ENCODE measurements around the gene ALDH1A3.

ALDH1A3 gene

DNA sequence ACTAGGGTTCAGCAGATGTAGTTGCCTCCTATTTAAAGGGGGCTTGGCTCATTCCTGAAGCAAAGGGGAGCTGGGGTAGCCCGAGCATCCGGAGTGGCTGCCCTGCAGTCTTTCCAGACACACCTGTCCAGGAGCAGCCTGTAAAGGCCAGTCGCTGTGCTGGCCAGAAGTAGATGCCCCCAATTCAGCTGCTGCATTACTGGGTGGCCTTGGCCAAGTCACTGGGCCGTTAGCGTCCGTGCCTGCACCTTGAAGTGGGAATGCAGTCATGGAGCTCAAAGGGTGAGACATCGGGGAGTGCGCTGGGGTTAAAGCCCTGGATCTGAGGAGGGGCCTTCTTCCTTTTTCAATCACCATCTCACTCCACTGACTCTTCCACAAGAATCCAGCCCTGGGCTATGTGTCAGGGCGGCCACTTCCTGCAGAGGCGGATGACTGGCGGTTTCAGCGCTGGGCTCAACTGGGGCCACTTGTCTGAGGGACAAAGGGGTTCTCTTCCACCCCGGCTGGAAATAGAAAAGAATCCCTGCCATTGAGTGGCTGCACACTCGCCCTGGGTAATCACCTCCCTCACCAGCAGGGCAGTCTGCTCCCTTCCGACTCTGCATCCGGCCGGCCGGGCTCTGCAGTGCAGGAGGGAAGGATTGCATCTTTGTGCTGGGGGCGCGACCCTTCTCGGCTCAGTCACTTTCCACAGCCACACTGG is 11.8 kb downstream of the ALDH1A3 start:
- Histone ChIP-seq H3K4me3 (ENCODE audit: low read length) (no peak overlapping the region), H3K36me3 (ENCODE audit: control insufficient read depth, insufficient read depth, low read length) (no peaks in the 10 kb centered on the region), H3K9ac (ENCODE audit: low read length) (no peak overlapping the region), H3K9me3 (ENCODE audit: control insufficient read depth, low read length) (no peaks in the 10 kb centered on the region), H3K27me3 (ENCODE audit: control insufficient read depth, insufficient read depth, low read length) (peaks cover 11% of the 10 kb centered on the region), H3K4me1 (ENCODE audit: control insufficient read depth, insufficient read depth, low read length) (no peaks in the 10 kb centered on the region)

DNA sequence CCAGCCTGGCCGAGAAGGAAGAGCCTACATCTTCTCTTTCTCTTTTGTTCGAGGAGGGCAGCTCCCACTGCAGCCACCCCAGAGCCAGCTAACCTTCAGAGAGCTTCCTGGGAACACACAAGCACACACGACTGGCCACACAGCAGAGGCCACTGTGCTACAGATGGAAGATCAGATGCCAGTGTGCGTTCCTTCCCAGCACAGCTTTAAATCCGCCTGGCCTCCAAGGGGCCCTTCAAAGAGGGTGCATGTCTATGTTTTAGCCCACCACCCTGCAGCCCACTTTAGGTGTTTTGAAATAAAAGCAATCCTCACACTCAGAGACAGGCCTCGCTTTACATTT is 12.4 kb downstream of the ALDH1A3 start:
- Histone ChIP-seq H3K9me3 (ENCODE audit: control insufficient read depth, low read length) (no peaks in the 10 kb centered on the region), H3K27me3 (ENCODE audit: control insufficient read depth, insufficient read depth, low read length) (peaks cover 11% of the 10 kb centered on the region)

DNA sequence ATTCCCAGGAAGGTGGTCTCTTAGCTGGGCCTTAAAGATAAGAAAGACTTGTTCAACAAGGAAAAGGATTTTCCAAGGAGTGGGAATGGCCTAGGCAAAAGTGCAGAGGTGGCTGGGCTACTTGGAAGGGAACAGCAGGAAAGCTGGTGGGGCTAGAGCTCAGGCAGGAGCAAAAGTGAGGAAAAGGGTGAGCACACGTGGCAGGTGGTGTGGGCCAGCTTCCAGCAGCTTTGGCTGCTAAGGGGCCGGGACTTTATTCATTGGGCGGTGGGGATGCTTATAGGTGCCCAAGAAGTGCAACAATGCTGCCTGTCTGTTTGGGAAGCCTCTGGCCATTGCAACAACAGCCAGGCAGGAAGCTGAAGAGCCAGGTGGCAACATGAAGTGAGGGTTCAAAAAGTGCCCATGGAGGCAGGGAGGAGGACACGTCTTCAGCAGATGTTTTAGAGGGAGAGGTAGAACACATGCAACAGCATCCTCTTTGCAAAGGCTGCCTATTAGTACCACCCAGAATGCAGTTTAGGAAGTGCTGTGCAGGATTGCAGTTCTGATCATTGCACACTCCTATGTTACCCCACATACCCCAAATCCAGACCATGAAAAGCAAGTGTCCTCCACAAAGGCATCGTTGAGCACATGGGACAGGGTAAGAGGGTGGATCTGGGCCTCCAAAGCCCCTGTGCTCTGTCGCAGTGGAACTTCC is 13.8 kb downstream of the ALDH1A3 start:
- no peaks in the 10 kb centered on the region for H3K4me1 ChIP-seq (ENCODE audit: control insufficient read depth, insufficient read depth, low read length)
- peaks cover 11% of the 10 kb centered on the region for H3K27me3 ChIP-seq (ENCODE audit: control insufficient read depth, insufficient read depth, low read length)
- H3K9me3 ChIP-seq (ENCODE audit: control insufficient read depth, low read length) = no peaks in the 10 kb centered on the region
- no peak overlapping the region for H3K9ac ChIP-seq (ENCODE audit: low read length)
- no peak overlapping the region for H3K4me3 ChIP-seq (ENCODE audit: low read length)
- H3K36me3 ChIP-seq (ENCODE audit: control insufficient read depth, insufficient read depth, low read length) = no peaks in the 10 kb centered on the region

More for the DNA sequence above, 12.4 kb downstream of the ALDH1A3 start:
- no peaks in the 10 kb centered on the region for H3K4me1 ChIP-seq (ENCODE audit: control insufficient read depth, insufficient read depth, low read length)
- no peak overlapping the region for H3K9ac ChIP-seq (ENCODE audit: low read length)
- H3K36me3 ChIP-seq (ENCODE audit: control insufficient read depth, insufficient read depth, low read length) = no peaks in the 10 kb centered on the region
- no peak overlapping the region for H3K4me3 ChIP-seq (ENCODE audit: low read length)

DNA sequence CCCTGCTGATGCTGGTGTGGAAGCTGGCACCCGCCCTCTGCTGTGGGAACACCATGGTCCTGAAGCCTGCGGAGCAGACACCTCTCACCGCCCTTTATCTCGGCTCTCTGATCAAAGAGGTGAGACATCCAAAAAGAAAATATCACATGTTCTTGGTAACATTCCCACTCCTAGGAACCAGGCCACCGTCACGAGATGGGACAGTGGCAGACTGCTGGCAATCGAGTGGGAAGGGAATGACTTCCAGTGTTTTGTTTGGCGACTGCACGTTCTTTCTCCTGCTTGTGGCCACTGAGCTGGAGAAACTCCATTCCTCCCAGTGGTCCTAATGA is 14.3 kb downstream of the ALDH1A3 start:
- H3K27me3 ChIP-seq (ENCODE audit: control insufficient read depth, insufficient read depth, low read length) = peaks cover 11% of the 10 kb centered on the region
- no peaks in the 10 kb centered on the region for H3K36me3 ChIP-seq (ENCODE audit: control insufficient read depth, insufficient read depth, low read length)
- no peak overlapping the region for H3K9ac ChIP-seq (ENCODE audit: low read length)
- H3K4me1 ChIP-seq (ENCODE audit: control insufficient read depth, insufficient read depth, low read length) = no peaks in the 10 kb centered on the region
- H3K4me3 ChIP-seq (ENCODE audit: low read length) = no peak overlapping the region
- H3K9me3 ChIP-seq (ENCODE audit: control insufficient read depth, low read length) = no peaks in the 10 kb centered on the region

DNA sequence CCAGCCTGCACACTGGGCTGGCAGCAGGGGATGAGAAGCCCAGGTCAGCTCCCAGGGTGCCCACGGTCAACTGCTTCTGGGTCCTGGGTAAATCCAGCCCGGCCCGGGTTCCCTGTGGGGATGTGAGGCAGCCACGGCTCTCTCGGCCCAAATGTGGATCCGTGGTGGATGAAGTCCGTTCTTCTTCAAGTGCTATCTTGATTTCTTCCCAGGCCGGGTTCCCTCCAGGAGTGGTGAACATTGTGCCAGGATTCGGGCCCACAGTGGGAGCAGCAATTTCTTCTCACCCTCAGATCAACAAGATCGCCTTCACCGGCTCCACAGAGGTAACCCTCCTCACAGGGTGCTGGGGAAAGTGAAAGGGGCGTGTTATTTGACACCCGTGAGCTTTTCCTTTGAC is 16.1 kb downstream of the ALDH1A3 start:
- H3K4me1 ChIP-seq (ENCODE audit: control insufficient read depth, insufficient read depth, low read length) = no peaks in the 10 kb centered on the region
- H3K9me3 ChIP-seq (ENCODE audit: control insufficient read depth, low read length) = no peaks in the 10 kb centered on the region
- H3K36me3 ChIP-seq (ENCODE audit: control insufficient read depth, insufficient read depth, low read length) = no peaks in the 10 kb centered on the region
- no peak overlapping the region for H3K9ac ChIP-seq (ENCODE audit: low read length)
- peaks cover 7% of the 10 kb centered on the region for H3K27me3 ChIP-seq (ENCODE audit: control insufficient read depth, insufficient read depth, low read length)
- no peak overlapping the region for H3K4me3 ChIP-seq (ENCODE audit: low read length)

DNA sequence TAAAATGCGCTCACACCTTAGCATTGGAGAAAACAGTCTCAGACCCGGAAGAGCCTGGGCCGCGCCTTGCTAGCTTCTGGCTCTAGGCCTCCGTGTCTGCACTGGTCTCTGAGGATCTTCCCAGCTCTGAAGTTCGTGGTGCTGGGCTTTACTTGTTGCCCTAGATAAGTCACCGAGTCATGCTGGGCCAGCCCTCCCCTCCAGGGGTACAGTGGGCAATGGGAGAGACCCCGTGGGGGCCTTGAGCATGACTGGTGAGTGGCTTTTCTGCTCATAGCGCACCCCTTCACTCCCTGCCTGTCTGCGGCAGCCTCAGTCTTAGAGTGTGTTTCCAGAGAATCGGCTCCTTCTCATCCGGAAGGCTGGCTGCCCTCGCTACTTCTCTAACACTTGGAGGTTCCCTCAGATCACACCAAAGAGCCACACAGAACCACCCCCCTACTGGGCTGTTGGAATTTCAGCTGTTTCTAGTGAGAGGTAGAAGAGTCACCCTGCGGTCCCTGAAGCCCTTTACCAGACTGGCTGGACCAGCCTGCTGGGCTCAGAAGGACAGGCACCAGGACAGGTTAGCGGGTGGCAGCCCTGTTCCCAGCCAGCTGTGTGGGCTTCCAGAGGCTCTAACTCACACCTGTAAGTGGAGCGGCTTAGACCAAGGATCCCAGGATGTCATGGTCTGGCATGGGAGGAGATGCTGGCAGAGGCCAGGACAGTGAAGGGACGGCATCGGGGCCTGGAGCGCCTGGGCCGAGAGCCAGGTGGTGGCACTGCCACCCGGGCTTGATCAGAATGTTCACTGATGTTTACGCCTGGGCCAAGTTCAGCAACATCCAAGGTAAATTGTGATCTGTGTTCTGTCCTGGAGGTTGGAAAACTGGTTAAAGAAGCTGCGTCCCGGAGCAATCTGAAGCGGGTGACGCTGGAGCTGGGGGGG is 17.9 kb downstream of the ALDH1A3 start:
- Histone ChIP-seq H3K4me1 (ENCODE audit: control insufficient read depth, insufficient read depth, low read length) (peaks cover 8% of the 10 kb centered on the region), H3K27me3 (ENCODE audit: control insufficient read depth, insufficient read depth, low read length) (no peaks in the 10 kb centered on the region), H3K36me3 (ENCODE audit: control insufficient read depth, insufficient read depth, low read length) (no peaks in the 10 kb centered on the region), H3K4me3 (ENCODE audit: low read length) (no peak overlapping the region), H3K9ac (ENCODE audit: low read length) (no peak overlapping the region), H3K9me3 (ENCODE audit: control insufficient read depth, low read length) (no peaks in the 10 kb centered on the region)

DNA sequence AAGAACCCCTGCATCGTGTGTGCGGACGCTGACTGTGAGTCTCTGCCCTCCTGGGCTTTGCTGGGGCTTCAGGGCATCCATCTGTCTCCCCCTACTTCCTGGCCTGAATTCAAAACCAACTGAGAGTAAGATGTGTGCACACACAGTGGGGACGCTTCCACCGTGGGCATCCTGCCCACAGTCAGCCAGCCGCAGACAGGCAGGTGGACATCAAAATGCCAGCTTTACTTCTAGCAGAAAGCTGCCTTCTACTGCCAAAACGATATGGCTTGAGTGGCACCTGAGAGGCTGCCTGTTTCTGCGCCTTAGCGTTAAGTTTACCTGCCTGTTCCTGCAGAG is 18.5 kb downstream of the ALDH1A3 start:
- no peak overlapping the region for H3K4me3 ChIP-seq (ENCODE audit: low read length)
- H3K4me1 ChIP-seq (ENCODE audit: control insufficient read depth, insufficient read depth, low read length) = peaks cover 11% of the 10 kb centered on the region
- H3K27me3 ChIP-seq (ENCODE audit: control insufficient read depth, insufficient read depth, low read length) = no peaks in the 10 kb centered on the region

DNA sequence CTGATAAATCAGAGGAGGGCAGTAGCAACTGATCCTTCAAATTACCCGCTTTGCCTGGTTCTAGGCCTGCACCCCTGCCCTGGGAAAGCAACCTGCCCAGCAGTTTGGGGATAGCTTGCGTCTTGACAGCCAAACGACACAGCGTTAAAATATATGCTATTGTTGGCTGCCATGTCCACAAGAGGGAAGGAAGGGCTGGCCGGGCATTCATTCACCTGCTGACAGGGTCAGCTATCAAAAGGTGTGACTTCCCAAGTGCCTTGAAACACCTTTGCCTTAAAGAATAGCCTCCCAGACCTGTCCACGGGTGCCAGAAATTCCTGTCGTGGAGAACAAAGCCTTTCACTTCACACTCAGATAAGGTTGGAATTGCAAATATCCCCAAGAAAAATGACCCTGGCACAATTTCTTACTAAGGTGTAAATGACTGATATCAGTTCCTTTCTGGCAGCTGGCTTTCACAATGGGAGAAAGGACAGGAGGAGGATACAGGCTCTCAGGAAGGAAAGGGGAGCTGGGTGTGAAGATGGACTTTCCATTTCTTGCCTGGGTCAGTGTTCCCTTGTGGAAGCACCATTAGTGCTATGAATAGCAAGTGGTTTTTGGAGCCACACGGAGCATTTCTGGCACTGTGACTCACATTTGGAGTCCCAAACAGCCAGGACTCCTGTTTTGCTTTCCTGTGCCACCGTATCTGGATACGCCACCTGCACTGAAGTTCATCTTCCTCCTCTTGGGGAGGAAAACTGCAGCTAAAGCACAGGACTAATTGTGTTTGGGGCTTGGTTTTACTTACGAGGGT is 19.2 kb downstream of the ALDH1A3 start:
- no peak overlapping the region for H3K4me3 ChIP-seq (ENCODE audit: low read length)
- no peaks in the 10 kb centered on the region for H3K27me3 ChIP-seq (ENCODE audit: control insufficient read depth, insufficient read depth, low read length)
- H3K36me3 ChIP-seq (ENCODE audit: control insufficient read depth, insufficient read depth, low read length) = no peaks in the 10 kb centered on the region
- peaks cover 11% of the 10 kb centered on the region for H3K4me1 ChIP-seq (ENCODE audit: control insufficient read depth, insufficient read depth, low read length)
- H3K9me3 ChIP-seq (ENCODE audit: control insufficient read depth, low read length) = no peaks in the 10 kb centered on the region
- H3K9ac ChIP-seq (ENCODE audit: low read length) = no peak overlapping the region

More for the DNA sequence above, 18.5 kb downstream of the ALDH1A3 start:
- no peaks in the 10 kb centered on the region for H3K36me3 ChIP-seq (ENCODE audit: control insufficient read depth, insufficient read depth, low read length)
- H3K9me3 ChIP-seq (ENCODE audit: control insufficient read depth, low read length) = no peaks in the 10 kb centered on the region
- no peak overlapping the region for H3K9ac ChIP-seq (ENCODE audit: low read length)

DNA sequence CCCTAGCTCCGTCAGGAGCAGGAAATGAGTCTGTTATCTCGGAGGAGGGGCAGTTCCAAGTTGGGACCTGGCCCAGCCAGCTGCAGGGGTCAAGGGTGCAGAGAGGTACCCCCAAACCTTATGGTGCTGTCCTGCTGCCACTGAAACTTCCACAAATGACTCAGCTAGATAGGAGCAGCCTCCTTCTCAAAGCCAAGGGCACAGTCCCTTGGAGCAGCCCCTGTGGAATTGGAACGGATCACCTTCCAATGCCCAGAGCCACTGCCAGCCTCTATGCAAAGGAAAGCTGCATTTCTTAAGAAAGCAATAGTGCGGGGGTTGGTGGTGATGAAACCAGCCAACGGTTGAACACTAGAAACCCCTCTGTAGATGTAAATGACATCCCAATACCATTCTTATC is 20.0 kb downstream of the ALDH1A3 start:
- Histone ChIP-seq H3K9ac (ENCODE audit: low read length) (no peak overlapping the region), H3K27me3 (ENCODE audit: control insufficient read depth, insufficient read depth, low read length) (no peaks in the 10 kb centered on the region), H3K4me3 (ENCODE audit: low read length) (no peak overlapping the region), H3K36me3 (ENCODE audit: control insufficient read depth, insufficient read depth, low read length) (no peaks in the 10 kb centered on the region), H3K9me3 (ENCODE audit: control insufficient read depth, low read length) (no peaks in the 10 kb centered on the region), H3K4me1 (ENCODE audit: control insufficient read depth, insufficient read depth, low read length) (peaks cover 11% of the 10 kb centered on the region)

DNA sequence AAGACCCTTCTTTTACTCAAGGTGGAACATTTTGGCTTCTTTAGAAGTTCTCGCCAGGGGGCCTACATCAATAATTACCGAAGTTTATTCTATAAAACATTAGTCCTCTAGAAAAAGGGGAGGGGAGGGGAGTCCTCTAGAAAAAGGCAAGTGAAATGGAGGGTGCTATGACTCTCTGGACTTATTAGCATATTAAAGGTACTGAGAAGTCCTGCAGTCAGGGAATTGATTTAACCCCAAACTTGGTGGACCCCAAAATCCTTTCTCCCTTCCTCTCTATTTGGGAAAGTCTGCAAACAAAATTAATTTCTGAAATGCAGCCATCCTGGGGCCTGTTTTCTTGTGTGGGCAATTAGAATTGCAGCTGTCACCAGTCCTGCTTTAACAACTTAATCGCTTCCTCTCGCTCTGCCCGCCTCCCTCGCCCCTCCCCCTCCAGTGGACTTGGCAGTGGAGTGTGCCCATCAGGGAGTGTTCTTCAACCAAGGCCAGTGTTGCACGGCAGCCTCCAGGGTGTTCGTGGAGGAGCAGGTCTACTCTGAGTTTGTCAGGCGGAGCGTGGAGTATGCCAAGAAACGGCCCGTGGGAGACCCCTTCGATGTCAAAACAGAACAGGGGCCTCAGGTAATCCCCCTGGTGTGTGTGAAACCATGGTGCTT is 20.6 kb downstream of the ALDH1A3 start:
- Histone ChIP-seq H3K36me3 (ENCODE audit: control insufficient read depth, insufficient read depth, low read length) (no peaks in the 10 kb centered on the region), H3K9ac (ENCODE audit: low read length) (no peak overlapping the region), H3K9me3 (ENCODE audit: control insufficient read depth, low read length) (no peaks in the 10 kb centered on the region)

DNA sequence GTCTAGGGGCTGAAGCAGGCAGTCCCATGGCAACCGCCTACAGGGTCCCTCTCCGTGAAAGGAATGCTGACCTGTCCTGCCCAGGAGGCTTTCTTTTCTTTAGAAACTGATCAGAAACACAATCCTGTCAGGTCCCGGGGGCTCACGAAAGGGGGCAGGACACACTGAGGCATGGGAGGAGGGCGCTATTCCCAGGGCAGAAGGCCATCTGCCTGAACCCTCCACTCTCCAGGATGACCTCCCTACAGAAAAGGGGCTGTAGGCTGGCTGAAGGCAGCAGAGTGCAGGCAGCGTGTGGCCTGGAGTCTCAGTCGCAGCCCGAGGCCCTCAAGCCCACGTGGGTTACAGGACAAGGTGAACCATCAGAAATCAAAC is 21.2 kb downstream of the ALDH1A3 start:
- peaks cover 11% of the 10 kb centered on the region for H3K4me1 ChIP-seq (ENCODE audit: control insufficient read depth, insufficient read depth, low read length)
- H3K4me3 ChIP-seq (ENCODE audit: low read length) = no peak overlapping the region
- H3K9ac ChIP-seq (ENCODE audit: low read length) = no peak overlapping the region
- no peaks in the 10 kb centered on the region for H3K36me3 ChIP-seq (ENCODE audit: control insufficient read depth, insufficient read depth, low read length)
- H3K9me3 ChIP-seq (ENCODE audit: control insufficient read depth, low read length) = no peaks in the 10 kb centered on the region
- no peaks in the 10 kb centered on the region for H3K27me3 ChIP-seq (ENCODE audit: control insufficient read depth, insufficient read depth, low read length)

More for the DNA sequence above, 20.6 kb downstream of the ALDH1A3 start:
- H3K27me3 ChIP-seq (ENCODE audit: control insufficient read depth, insufficient read depth, low read length) = no peaks in the 10 kb centered on the region
- no peak overlapping the region for H3K4me3 ChIP-seq (ENCODE audit: low read length)
- peaks cover 11% of the 10 kb centered on the region for H3K4me1 ChIP-seq (ENCODE audit: control insufficient read depth, insufficient read depth, low read length)

Measured in mucosa of stomach (tissue), 1 donor.